GM12874 (cell line): Measurements from ENCODE around the gene PCTP.

Experiments
- TF ChIP-seq, protein P1 (sequence below): IDR thresholded peaks from 2 replicates; pipeline ENCODE4 v1.5.1; 2011; ENCODE audit warnings: low read depth, mild to moderate bottlenecking, control low read depth, low read length, moderate library complexity; ENCODE audit not compliant: insufficient read depth

PCTP gene

DNA sequence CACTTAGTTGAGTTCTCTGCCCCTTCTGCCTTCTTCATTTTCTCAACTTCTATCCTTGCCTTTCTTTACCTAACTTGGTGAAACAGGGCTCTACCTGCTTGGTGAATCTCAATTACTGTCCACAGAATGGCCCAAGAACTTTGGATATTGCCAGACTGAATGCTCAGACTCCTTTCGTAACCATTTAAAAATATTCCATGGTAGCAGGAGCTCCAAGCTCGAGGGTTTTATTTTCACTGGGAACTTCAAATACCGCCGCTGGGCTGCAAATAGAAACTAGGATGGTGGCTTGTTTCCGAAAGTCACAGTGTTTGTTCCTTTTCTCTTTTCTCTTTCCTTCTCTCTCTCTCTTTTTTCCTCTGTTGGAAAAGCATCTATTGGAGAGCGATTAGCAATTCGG is 41.4 kb upstream of the PCTP start:
- TF ChIP-seq, protein P1, sequence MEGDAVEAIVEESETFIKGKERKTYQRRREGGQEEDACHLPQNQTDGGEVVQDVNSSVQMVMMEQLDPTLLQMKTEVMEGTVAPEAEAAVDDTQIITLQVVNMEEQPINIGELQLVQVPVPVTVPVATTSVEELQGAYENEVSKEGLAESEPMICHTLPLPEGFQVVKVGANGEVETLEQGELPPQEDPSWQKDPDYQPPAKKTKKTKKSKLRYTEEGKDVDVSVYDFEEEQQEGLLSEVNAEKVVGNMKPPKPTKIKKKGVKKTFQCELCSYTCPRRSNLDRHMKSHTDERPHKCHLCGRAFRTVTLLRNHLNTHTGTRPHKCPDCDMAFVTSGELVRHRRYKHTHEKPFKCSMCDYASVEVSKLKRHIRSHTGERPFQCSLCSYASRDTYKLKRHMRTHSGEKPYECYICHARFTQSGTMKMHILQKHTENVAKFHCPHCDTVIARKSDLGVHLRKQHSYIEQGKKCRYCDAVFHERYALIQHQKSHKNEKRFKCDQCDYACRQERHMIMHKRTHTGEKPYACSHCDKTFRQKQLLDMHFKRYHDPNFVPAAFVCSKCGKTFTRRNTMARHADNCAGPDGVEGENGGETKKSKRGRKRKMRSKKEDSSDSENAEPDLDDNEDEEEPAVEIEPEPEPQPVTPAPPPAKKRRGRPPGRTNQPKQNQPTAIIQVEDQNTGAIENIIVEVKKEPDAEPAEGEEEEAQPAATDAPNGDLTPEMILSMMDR: no peak

DNA sequence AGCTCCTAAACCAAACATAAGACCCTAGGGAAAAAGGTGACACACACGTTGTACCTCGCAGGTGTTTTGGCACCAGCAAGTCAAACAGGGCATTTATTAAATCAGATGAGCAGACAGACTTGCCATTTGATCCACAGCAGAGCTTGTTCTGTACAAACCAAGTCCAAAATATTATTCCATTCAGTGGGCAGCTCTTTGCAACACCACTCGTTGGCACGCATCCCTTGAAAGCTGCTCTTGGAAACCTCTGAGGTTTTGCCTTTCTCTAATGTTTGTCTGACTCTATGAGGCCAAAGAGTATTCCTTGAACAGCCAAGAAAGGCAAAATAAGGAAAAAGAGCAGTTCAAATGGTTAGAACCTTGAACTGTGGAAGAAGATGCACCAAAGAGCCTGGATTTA is 40.9 kb upstream of the PCTP start:
- TF ChIP-seq, protein P1: no peak

DNA sequence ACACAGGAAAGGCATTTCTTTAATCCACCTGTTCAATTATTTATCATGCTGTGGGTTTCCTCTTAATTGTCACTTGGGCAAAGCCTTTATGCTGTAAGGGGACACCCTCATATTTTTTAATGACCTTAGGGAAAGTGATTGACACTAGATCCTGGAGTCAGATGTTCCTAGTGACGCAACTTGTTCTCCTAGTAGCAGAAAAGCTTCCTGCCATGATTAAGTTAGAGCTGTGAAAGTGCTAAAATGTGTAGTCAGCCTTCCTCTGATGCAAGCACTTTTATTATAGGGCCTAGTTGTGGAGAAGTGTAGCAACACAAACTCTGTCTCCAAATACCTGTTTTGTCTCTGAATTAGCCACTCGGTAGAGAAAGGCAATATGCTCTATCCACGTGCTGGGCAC is 40.4 kb upstream of the PCTP start:
- TF ChIP-seq, protein P1: no peak

DNA sequence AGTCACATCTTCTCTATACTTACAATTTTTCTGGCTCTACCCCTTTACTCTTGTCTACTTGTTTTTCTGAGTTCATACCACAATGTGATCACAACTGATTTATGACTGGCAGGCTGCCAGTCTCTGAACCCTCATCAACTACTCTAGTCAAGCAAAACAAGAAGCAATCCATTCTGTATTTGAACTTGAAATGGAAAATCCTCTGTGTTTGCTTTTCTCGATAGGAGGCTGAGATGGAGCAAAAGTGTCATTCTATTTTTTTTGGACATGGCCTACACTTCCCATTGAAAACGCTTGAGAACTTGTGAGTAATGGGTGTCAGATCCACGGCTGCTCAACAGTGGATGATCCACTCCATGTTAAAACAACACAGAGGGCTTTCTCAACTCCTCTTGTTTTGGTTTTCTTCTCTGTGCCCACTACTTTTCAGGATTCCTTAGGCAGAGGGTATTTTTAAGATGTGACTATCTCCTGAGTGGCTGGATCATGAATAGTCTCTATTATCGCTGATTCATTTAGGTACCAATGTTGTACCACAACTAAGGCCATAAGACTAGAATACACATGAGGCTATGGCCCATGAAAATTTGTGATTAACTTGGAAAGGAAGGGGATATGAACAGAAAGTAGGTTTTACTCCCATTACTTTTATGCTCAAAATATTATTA is 39.9 kb upstream of the PCTP start:
- TF ChIP-seq, protein P1: no peak

DNA sequence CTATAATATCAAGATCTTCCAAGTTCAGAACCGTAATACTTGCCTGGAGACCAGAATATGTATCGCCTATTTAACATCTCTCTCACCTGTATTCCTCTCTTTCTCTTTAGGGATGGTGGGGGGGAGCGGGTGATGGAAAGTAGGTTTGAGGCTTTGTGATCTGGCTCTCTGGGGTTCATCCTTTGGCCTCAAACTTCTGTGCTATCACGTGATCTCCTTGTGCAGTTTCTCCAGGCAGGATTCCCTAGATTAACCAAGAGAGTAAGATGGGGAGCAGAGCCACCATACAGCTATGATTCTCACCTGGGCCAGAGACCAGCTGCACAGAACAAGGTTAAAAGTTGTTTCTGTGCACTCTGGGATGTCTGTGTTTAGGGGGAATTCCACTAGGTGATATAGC is 33.4 kb upstream of the PCTP start:
- TF ChIP-seq, protein P1: no peak

DNA sequence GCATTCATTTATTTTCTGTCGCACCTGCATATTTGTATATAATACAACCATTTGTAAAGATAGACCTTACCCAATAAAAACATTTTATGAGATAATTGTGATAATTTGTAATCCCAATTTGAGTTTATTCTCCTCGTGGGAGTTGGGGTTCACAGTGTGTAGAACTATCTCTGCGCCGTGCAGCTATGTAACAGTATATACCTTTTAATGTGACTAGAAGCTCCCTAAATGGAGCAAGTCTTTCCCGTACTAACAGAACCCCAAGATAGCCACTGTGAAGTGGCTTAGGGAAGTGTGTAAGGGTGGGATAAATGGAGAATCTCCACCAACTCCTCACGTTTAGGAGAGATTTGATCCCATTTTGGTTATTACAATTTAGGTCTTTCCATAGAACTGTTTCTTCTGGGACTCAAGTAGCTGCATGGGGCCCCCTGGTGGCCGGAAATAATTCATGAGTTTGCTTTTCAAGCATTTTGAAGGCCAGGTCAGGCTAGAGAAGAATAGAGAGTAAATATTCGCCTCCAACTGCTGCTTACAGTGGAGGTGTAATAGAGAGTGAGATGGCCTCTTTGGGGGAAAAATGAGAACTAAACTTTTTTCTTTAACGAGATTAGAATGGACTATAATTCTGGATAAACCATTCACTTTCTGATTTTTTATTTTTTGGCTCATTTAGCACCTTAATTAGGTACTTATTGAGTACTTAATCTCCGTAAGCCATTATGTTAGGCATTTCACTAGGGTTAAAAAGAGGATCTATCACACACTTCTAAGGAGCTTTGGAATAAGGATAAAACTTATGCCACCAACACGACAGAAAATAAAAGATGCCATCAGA is 32.7 kb upstream of the PCTP start:
- TF ChIP-seq, protein P1: peak; percentile 56

DNA sequence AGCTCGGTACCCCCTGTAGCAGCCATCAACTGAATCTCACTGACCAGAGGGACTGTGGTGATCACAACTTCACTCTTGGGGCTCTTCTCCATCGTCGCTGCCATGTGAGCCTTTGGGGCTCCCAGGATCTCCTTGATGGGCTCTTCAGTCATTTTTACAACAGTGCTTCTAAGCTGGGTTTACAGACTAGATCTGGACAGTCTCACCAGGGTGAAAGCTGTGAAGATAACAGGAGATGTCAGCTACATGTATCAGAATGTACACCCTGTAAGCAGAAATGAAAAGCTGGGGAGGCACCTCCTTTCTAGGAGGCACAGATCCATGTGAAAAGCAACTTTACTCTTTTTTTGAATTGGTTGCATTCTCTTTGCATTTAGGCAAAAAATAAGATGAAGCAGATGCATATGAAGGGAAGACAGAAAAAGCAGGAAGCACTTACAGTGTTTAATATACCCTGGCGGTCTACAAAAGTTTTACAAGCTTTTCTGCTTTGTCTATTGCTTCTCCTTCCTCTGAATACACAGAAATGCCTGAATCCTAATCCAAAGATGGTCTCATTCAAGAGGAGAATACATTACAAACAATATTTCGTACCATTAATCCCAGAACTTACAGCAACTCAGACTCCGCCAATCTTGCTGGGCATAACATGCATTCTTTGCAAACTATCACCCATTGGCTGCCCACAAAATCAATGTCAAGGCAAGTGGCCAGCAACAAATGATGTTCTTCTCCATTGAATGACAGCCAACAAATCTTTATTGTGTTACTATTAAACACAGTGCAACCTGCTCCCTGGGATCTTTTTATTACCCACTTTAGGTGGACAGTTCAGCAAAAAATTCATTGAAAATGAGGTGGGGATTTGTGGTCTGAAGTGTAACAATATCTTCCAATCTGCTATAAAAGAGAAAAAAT is 29.7 kb upstream of the PCTP start:
- TF ChIP-seq, protein P1: no peak
